Stimulated activated CD8-positive, alpha-beta memory T cell treated with anti-CD3 and anti-CD28 coated beads, Interleukin-15, amount 100 ng/mL, for 4 hours (primary cell): ENCODE results near the gene ASCL3.
A peak's percentile ranks its signal among the peaks of the same experiment; 100 is the strongest.
"Not testable (repeated sequence)": the region's sequence is repeated elsewhere in the genome, so short reads cannot be mapped to it uniquely, and the experiment has no call there.

Experiments
- DNase-seq, 2 donors: peaks; one replicate each; pipeline ENCODE4 v3.0.0-alpha.2; 2020; ENCODE audit warnings: low read depth in 2 of 2

The ASCL3 gene

GRCh38 chr11:8947230-8947943, 4.6 kb upstream of the ASCL3 start:
- no peak for DNase-seq

GRCh38 chr11:8941341-8942103, 1.3 kb downstream of the ASCL3 start:
- no peak for DNase-seq

DNA sequence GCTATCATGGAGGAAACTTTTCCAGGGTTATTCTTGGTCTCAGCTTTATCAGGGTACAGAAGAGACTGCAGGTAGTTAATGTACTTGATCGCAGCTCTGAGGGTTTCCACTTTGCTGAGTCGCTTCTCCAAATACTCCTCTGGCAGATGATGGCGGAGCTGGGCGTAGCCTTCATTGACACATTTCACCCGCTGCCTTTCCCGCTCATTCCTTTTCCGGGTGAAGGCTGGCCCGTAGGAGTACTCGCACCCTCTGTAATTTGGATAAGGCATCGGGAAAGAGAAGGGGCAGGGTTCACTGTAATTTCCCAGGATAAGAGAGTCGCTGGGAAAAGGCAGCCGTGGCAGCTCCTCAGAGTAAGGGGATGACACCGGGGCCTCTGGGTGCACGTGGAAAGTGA, 5.2 kb downstream of the ASCL3 start:
- DNase-seq, result no peak

DNA sequence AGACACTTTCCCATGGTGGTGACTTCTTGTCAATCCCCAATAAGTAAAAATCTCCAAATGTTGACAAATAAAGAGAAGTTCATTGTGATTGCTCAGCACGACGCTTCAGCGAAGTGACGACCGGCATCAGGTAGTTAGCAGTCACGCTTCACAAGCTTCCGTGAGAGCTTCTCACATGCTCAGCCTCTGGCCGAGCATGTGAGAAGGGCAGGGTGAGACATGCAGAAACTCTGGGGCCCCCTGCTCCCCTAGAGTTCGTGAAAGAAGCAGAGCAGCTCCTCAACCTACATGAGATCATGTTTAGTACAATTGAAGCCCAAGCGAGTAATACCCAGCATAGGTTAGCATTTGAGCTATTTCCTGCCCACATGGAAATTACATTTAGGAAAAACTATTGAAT, 5.7 kb downstream of the ASCL3 start:
- no peak for DNase-seq

- DNase-seq, result not testable (repeated sequence)
Measured at GRCh38 chr11:8935789-8936188, 7.0 kb downstream of the ASCL3 start.

DNA sequence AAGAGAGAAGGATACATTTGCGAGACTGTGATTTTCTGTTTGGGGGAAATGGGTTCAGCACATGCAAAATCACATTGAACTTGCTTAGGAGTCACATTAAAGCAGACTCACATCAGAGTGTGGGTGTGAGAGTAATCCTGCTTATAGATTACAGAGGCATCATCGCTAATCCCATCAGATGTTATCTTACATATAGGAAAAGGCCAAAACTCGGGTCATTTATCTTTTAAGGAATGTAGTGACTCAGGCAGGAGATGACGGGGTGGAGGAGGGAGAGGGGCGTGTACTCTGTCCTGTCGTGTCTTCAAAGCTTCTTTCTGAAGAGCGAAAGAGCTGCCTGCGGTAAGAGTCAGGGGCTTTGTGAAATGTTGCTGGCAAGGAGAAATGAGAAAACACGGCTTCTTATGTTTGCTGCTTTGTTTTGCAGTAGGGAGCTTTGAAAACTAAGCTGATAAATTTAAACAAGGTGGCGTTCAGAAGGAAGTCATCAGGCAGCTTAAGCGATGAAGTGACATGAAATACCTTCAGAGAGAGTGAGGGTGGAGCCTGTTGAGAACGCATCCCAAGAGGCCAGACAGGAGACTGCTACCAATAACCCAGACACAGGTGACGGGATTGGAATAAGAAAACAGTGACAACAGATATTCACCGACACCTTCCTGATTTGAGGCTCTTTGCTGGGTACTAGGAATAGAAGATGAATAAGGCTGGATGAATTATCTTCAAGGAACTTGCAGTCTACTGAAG, 7.9 kb downstream of the ASCL3 start:
- no peak for DNase-seq

DNA sequence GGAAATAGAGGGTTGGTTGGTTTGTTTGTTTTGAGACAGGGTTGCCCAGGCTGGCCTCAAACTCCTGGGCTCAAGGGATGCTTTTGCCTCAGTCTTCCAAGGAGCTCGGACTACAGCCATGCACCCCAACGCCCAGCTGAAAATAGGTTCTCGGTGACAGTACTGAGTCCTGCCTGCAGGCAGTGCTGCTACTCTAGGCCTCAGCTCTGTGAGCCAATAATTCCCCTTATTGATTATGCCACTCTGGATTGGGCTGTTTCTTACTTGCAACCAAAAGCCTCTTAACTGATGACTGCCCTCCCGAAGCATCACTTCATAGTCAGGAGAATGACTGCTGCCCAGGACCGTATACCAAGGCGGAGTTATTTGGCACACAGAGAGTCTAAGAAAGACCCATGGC, 8.9 kb downstream of the ASCL3 start:
- no peak for DNase-seq

DNA sequence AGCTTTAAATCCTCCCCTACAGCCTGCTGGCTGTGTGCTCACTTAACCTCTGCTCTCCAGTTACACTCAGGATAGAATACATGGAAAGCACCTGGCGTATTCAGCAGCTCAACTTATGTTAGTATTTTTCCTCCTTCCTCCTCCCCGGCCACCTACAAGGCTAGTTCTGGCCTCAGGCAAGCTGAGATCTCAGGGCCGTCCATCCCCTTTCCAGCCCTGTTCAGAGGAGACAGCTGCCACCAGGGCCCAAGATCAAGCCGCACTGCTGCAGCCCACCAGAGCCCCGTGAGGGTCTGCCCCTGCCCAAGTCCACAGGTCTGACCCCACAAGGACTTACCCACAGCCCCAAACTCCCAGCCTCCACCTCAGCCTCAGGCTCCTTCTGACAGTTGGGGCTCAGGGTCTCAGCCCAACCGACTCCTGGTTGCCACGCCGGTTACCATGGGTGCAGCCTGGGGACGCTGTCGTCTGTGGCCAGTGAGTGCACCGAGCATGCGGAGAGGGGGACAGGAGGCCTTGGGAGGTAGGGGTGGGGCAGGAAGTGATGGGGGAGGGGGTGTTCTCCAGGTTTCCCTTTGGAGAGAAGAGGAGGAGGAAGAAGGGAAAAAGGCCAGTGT, 10.1 kb downstream of the ASCL3 start, which contains the start of gene C11orf16:
Gene C11orf16, minus strand, starts transcription at position 384 of the 617 bp plus-strand sequence. CDS start 639 bp downstream, outside the sequence.
- no peak for DNase-seq

DNA sequence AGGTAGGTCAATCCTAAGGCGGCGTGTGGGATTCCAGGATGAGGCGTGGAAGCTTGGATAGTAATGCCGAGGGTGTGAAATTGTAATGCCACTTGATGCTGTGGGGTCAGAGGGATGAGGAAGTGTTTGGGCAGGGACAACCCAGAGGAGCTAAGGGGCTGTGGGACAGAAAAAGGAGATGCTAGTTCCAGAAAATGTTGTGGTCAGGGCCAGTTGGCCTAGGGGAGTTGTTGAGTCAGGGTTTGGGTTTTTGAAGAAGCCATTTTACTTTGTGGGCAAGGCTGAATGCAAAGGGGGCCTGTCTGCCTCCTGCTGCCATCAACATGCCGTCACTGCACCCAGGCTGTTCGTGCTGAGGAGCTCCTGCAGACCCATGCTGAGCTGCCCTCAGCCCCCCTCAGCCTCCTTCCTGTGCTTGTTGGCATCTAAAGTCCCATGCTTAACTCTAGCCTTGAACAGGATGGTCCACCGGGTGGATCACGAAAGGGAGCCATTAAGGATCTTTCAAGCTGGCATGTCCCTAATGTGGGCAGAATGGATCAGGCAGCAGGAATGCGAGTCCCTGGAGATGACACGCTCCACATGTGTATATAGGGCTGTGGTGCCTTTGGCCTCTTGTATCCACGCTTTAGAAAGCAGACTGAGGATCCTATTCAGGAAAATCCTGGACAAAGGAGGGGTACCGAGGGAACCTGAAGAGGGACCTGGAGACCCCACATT, 12.2 kb downstream of the ASCL3 start:
- no peak for DNase-seq

DNA sequence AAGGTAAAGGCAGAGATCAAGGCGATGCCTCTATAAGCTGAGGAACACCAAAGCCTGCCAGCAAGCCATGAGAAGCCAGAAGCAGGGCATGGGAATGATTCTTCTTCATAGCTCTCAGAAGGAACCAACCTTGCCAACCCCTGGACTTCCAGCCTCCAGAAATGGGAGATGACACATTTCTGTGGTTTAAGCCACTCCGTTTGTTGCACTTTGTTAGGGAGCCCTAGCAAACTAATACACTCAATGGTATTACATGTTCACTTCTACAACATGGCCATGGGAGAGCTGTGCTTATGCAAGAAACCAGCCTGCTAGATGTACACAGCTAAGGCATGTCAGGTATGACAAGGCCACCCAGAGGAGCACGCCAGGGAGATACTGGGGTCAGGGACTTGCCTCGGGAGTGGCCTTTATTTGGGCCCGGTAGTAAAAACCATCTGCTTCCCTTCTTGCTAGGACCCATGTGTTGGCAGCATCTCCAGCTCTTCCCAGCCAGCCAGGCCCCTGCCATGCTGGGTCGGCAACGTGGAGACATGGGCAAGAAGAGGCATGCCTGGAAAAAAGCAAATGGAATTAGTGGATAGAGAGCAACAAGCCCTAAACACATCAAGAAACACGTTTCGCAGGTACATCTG, 13.7 kb downstream of the ASCL3 start:
- DNase-seq, result no peak

DNA sequence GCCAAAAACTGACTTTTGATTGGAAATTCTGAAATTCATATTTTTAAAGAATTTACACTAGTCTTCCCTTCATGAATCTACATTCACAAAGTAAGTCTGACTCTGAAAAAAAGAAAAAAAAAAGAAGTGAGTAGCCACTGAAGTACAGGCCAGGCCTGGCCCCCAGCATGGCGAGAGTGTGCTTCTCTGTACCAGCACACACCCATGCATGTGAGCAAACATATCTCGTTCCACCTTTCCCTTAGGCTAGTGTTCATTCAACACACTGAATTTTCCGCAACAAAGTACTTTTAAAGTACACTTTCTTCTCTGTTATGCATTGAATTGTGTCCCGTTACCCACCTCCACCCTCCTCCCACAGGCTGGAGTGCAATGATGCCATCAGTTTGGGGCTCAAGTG, 14.6 kb downstream of the ASCL3 start:
- no peak for DNase-seq

DNA sequence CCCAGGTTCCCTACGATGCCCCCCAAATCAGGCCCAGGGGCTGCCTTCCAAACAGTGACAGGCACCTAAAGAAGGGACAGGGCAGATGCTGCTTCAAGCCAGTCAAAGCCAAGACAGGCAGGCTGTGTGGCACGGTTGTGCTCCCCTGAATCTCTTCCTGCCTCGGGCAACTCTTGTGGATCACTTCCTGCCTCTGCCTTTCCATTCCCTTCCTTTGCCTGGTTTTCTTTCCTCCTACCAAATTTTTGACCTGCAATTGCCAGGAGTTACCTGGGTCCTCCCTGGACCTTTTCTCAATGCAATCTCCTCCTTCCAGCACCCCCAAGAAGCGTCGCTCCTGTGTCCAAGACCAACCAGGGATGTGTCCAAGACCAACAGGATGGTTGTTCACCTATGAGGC, 15.6 kb downstream of the ASCL3 start:
- DNase-seq, result no peak

GRCh38 chr11:8926236-8926635, 16.6 kb downstream of the ASCL3 start:
- no peak for DNase-seq

GRCh38 chr11:8925711-8926110, 17.1 kb downstream of the ASCL3 start:
- no peak for DNase-seq

DNA sequence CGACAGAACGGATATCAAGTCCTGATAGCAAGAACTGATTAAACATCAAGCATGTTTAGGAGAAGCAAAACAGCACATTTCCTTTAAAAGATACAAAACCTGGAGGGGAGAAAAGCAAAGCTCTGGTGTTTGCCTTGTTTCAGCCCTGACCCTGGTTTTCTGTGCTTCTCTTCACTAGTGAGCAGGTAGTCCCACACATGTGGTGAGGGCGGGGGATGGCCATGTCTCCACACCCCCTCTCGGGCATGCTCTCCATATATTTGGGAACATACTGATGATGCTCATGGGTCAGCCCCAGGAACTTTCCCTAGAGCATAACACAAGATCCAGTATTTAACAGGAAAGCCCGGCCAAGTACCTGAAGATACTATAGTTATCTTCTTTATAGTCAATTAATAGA, 20.1 kb downstream of the ASCL3 start:
- DNase-seq, result no peak

GRCh38 chr11:8917157-8917825, 25.5 kb downstream of the ASCL3 start:
- no peak for DNase-seq

DNA sequence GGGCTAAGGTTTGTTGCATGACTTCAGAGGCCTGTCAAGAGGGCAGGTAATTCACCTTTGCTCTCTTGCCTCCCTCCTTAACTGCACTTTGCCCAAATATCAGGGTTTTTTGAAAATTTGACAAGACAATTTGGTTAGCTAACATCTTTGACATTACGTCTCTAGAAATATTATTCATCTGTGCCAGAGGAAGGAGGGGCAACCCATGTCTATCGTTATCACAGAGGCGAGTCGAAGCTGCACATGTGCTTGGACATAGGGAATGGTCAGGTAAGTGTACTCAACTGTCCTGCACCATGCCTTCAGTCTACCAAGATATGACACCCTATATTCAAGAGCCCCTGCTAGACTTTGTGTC, 28.2 kb downstream of the ASCL3 start:
- no peak for DNase-seq

DNA sequence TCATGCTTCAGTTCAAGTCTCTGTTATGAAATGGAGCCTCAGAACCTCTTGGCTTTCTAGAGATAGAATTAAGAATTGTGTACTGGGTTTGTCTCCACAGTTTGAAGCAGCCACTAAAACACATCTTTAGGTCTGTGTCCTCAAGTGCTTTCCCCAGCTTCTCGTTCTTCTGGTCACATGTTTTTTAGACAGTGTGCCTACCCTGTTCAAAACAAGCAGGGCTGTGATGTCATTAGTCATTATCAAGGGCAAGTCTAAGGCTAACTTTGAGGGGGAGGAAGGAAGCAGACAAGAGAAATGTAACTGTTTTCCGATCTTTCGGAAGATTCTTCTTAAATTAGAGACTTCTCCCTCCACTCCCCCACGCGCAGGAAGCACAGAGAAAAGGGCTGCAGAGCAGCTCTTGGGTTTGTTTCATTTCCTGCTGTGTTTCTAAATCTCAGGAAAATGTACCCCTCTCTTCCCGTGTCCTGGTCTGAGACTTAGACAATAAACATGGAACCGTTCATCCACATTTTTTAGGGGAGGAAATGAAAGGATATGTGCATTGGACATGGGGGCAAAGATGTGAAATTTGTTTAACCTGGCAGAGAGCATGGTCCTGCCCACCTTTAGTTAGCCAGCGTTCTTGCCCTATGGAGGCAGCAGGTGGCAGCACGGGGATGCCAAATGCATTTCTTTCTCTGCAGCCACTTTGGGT, 28.7 kb downstream of the ASCL3 start:
- DNase-seq, result no peak

GRCh38 chr11:8911029-8911823, 31.6 kb downstream of the ASCL3 start, which contains the start of gene AKIP1:
TSS of gene AKIP1 (plus strand) at chr11:8911189. CDS start at chr11:8911450, 261 bp downstream.
- peak; percentile 63 to 68 for DNase-seq
